HG03060 (cell line): ENCODE measurements around the gene SMIM44.
"Not testable (repeated sequence)": the region's sequence is repeated elsewhere in the genome, so short reads cannot be mapped to it uniquely, and the experiment has no call there.

Experiments used
- ATAC-seq: cut with Tn5 transposase; IDR thresholded peaks from one replicate; pipeline ENCODE4 v1.9.1; 2021; ENCODE audit warnings: low read depth, moderate number of reproducible peaks; ENCODE audit not compliant: unreplicated experiment

The SMIM44 gene

GRCh38 chr19:3462991-3463713 is 20.1 kb downstream of the SMIM44 start:
- ATAC-seq: no peak

GRCh38 chr19:3459965-3460582 is 23.2 kb downstream of the SMIM44 start:
- ATAC-seq: no peak

- no peak for ATAC-seq
These were observed 24.0 kb downstream of the SMIM44 start for GRCh38 chr19:3459089-3459881.

DNA sequence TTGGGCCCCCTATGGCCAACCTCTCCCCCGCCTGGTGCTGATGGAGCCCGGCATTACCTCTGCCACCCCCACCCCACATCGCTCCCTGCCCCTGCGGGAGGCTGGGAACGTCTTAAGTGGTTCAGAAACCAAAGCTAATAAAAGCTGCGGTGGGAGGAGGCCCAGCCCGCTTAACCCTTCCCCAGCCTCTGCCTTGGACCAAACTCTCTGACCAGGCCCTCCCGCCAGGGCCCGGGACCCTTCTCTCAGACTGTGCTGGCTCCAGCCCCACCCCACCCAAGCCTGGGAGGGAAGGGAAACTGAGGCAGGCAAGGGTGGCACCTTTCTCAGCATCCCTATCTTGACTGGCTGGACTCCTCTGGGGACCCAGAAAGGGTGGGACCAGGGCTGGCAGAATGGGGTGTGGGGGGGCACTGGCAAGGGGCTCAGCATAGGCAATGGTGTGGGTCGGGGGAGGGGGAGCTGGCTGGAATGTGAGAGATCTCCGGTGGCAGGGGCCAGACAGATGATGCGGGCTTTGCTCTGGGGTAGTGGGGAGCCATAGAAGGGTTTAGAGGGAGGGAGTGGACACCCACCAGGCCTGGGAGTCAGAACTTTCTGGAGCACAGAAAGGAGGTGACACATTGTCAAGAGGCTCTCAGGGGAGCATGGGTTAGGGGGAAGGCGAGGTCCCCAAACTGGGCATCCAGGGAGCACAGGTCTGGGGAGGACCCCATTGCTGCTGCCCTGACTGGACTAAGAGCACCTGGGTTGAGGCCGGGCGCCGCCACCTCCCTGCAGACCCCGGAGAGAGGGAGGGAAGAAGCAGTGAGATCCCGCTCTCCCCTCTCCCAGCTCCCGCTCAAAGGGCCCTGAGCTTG is 24.8 kb downstream of the SMIM44 start:
- no peak for ATAC-seq

- no peak for ATAC-seq
These were observed 25.6 kb downstream of the SMIM44 start for GRCh38 chr19:3457528-3458228.

DNA sequence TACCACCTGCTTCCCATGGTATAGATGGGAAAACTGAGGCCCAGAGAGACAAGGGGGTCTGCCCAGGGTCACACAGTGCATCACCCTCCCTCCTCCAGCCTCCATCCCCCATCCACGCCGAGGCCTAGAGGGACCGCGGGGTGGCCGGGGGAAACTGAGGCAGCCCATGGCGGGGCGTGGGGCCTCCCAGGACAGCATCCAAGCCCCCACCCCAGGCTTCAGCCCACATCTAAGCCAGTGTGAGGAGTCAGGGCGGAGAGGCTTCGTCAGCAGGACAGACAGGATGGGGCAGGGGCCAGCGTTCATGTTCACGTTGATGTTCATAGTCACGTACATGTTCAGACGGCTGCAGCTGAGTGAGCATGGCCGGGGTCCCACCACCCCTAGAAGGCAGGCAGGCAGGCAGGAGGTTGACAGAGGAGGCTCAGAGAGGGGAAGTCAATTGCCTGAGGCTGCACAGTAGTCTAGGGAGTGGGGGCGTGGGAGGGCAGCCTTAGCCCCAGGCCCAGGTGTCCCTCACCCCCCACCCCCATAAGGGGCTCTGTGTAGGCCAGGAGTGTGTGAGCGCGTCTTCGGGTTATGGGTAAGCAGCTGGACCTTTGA is 26.2 kb downstream of the SMIM44 start:
- ATAC-seq: no peak

DNA sequence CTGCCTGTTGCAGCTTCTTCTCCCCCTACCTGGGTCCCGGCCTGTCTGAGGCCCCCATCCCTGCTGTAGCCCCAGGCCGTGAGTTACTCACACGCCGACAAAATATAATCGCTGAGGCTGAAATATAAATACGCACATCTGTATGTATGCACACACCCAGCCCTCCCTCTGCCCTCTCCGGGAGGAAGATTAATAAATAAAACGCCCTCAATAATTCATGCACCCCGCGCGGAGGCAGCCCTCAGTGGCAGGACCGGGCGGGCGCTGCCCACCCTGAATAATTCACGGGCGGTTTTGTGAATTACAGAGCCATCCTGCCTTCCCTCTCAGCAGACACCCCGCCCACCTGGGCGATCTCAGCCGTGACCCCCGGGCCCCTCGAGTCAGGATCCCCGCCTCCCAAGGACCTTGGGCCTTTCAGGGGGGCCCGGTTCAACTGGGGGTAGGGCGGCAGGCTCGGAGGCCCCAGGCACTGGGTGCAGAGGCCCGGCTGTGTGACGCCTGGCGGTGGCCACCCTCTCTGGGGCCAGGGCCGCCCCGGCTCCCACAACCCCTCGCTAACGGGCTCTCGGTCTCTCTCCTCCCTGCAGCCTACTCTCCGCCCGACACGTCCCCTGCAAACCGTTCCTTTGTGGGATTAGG is 27.2 kb downstream of the SMIM44 start:
- ATAC-seq: no peak

GRCh38 chr19:3455393-3455955 is 27.8 kb downstream of the SMIM44 start:
- no peak for ATAC-seq

DNA sequence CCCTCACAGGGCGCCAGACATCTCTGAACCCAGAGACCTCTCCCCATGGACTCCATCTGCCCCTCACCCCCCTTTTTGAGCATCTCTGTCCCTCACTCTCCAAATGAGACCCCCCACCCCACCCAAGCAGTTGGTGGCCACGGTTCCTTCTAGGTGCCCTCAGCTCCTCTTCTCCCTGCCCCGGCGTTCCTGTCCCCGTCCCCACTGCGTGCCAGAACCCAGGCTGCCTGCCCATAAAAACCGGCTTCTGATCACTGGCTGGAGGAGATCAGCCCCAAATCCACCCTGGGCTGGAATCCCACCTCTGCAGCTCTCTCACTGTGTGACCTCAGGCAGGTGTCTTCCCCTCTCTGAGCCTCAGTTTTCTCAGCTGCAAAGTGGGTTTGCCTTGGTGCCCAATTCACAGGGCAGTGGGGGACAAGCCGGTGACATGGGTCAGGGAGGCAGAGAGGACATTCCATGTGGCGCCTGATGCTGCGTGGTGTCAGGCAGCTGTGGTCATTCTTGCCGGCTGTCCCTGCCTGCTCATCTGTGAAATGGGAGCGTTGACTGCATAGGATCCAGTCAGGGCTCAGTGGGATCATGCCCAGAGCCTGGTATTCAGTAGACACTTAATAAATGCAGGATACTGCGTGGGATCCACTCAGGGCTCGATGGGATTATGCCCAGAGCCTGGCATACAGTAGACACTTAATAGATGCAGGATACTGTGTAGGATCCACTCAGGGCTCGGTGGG is 28.4 kb downstream of the SMIM44 start:
- ATAC-seq: no peak

- ATAC-seq: no peak
These were observed 29.4 kb downstream of the SMIM44 start for GRCh38 chr19:3453840-3454239.

GRCh38 chr19:3452942-3453214 is 30.4 kb downstream of the SMIM44 start:
- ATAC-seq: not testable (repeated sequence)

DNA sequence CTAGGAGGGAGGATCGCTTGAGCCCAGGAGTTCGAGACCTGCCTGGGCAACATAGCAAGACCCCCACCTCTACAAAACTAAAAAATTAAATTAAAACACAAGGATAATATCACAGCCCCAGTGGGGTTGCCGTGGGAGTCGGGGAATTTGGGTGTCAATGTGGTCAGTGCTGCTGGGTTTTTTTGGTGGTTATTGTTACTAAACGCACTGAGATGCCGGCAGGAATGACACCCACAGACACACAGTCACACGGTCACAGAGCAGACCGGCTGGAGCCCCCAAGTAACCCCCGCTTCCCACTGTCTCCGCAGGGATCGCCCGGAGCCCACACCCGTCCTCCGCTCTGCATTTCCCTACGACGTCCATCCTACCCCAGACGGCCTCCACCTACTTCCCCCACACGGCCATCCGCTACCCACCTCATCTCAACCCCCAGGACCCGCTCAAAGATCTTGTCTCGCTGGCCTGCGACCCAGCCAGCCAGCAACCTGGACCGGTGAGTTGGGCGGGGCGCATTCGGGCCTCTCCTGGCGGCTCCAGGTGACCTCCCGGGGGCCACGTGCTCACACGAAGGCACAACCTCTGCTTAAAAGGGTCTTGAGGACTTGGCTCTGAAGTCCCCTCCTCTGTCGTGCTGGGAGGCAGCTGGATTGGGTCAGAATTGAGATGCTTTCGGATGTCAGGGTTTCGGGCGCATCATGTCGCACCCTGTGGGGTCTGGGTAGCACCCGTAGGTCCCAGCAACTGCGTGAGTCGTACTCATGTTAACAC is 30.9 kb downstream of the SMIM44 start:
- no peak for ATAC-seq

DNA sequence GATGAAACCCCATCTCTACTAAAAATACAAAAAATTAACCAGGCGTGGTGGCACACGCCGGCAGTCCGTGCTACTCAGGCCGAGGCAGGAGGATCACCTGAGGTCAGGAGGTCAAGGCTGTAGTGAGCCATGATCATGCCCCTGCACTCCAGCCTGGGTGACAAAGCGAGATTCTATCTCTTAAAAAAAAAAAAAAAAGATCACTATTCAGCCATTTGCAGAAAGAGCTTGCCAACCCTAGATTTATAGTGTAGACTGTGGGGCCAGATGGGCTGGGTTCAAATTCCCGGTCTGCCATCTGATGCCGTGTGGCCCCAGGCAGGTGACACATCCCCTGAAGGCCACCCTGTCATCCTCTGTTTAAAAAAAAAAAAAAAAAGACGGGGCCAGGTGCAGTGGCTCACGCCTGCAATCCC is 31.8 kb downstream of the SMIM44 start:
- no peak for ATAC-seq

GRCh38 chr19:3450796-3451411 is 32.3 kb downstream of the SMIM44 start:
- ATAC-seq: peak; percentile 61

DNA sequence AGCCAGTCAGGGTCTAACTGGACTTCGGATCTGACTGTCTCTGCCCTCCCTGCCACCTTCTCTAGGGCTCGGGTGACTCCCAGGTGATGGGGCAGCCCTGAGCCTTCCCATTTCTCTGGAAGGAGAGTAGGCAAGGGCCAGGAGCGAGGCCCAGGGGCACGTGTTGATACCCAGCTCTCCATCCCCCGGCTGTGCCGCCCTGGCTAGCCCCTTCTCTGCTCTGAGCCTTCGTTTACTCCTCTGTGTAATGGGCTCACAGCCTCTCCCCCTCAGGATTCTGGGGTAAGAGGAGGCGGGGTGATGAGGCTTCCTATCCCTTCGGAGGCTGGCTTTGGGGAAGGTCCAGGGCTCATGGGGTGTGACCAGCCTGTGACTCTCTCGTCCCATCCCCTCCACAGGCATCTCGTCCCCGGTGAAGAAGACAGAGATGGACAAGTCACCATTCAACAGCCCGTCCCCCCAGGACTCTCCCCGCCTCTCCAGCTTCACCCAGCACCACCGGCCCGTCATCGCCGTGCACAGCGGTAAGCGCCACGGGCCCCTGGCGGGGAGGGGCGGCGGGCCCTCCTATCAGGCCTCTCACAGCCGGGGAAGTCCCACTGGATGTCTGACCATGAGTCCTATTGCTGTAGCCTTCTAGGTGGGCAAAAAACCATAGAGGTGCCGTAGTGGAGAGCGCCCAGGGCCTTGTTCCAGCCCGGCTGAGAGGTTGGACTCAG is 34.5 kb downstream of the SMIM44 start:
- no peak for ATAC-seq

GRCh38 chr19:3446657-3447056 is 36.6 kb downstream of the SMIM44 start:
- ATAC-seq: not testable (repeated sequence)
